GM12865 (cell line): ENCODE results near the gene TMOD3.

Experiments
- DNase-seq: peaks from one replicate; pipeline ENCODE4 v3.0.0; 2010; ENCODE audit warnings: low read depth
- H3K4me3 ChIP-seq: 2 replicates; pipeline ENCODE4 v1.5.1; 2011; ENCODE audit warnings: mild to moderate bottlenecking, low read depth, low read length, control low read depth
- TF ChIP-seq, protein P1 (sequence below): IDR thresholded peaks from 2 replicates; pipeline ENCODE4 v1.5.1; 2011; ENCODE audit warnings: low read length, control low read depth, low read depth, inconsistent platforms; ENCODE audit not compliant: insufficient read depth; ENCODE audit errors: missing control alignments

The TMOD3 gene

DNA sequence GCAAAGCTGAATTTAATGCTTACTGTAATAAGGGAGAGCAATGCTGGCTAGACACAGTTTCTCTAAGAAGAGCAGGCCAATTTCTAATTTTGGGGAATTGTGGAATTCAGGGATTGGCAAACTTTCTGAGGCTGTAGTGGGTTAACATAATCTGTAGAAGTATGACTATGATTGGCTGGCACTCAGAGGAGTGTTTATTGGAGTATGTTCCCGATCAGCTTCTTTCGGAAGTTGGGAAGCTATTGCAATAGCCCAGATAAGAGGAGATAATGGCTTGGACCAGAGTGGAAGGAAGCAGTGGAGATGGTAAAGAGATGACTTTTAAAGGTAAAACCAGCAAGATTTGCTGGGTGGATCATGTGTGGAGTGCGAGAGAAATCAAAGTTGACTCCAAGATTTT lies 19.4 kb downstream of the TMOD3 start:
- DNase-seq: no peak
- no peak overlapping the region for H3K4me3 ChIP-seq
- TF ChIP-seq, protein P1, sequence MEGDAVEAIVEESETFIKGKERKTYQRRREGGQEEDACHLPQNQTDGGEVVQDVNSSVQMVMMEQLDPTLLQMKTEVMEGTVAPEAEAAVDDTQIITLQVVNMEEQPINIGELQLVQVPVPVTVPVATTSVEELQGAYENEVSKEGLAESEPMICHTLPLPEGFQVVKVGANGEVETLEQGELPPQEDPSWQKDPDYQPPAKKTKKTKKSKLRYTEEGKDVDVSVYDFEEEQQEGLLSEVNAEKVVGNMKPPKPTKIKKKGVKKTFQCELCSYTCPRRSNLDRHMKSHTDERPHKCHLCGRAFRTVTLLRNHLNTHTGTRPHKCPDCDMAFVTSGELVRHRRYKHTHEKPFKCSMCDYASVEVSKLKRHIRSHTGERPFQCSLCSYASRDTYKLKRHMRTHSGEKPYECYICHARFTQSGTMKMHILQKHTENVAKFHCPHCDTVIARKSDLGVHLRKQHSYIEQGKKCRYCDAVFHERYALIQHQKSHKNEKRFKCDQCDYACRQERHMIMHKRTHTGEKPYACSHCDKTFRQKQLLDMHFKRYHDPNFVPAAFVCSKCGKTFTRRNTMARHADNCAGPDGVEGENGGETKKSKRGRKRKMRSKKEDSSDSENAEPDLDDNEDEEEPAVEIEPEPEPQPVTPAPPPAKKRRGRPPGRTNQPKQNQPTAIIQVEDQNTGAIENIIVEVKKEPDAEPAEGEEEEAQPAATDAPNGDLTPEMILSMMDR: no peak

DNA sequence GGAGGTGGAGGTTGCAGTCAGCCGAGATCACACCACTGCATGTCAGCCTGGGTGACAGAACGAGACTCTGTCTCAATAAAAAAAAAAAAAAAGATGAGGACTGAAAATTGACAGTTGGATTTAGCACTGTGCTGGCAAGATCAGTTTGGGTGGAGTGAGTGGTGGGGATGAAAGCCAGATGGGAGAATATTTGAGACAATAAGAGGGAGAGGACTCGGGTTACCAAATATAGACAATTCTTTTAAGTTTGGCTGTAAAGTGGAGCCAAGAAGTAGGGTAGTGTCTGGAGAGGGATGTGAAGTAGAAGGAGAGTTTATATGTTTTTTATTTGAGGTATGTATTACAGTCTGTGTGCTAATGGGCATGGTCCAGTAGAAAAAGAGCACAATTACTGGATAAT lies 20.4 kb downstream of the TMOD3 start:
- no peak overlapping the region for H3K4me3 ChIP-seq
- TF ChIP-seq, protein P1: no peak
- no peak for DNase-seq

DNA sequence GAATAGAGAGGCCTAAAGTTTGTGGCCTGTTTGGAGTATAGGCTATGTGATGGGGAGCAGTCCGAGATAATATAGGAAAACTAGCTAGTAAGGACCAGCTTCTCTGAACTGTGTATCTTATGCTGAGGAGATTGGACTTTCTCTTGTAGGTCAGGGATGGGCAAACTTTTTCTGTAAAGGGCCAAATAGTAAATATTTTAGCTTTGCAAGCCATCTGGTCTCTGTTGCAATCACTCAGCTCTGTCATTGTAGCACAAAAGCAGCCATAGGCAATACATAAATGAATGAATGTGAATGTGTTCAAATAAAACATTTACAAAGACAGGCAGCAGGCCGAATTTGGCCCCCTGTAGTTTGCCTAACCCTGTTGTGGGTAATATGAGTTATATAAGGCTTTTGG lies 24.5 kb downstream of the TMOD3 start:
- TF ChIP-seq, protein P1: no peak
- no peak overlapping the region for H3K4me3 ChIP-seq
- DNase-seq: no peak

DNA sequence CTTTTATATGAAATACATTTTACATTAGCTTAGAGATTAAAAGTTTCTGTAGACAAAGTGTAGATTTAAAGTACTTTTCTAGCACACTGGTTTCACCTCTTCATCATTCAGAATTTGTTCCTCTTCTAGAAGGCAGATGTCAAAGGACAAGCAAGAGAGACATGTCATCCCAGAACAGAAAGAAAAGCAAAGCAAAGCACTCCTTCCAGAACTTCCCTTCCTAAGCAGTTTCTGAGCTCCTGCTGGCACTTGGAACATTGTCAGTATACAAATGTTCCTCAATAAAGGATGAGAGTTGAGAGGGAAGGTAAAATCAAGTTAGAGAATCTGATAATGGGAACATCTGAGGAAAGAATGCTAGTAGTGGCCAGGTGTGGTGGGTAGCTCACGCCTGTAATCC lies 26.2 kb downstream of the TMOD3 start:
- DNase-seq: no peak
- TF ChIP-seq, protein P1: no peak
- H3K4me3 ChIP-seq: no peak overlapping the region

DNA sequence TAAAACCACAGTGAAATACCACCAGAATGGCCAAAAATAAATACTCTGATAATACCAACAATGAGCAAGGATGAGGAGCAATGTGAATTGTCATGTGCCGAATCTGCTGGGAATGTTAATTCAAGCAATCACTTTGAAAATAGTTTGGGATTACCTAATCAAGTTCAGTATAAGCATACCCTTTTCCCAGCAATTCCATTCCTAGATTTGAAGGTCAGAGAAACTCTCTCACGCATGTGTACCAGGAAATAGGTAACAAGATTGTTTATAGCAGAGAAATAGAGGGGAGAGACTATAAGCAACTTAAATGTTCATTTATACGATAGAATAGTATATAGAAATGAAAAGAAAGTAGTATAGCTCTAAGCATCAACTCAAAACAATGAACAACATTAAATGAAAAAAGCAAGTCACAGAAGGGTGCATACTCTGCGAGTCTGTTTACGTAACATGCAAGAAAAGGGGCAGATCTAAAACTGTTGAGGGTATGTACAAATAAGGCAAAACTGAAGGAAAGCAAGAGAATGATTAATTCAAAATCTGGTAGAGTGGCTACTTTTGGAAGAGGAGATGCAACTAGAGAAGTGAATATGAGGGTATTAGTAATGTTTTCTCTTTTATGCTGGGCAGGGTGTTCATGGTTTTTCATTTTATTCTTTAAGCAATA lies 27.4 kb downstream of the TMOD3 start:
- no peak for DNase-seq
- TF ChIP-seq, protein P1: no peak
- H3K4me3 ChIP-seq: no peak overlapping the region

DNA sequence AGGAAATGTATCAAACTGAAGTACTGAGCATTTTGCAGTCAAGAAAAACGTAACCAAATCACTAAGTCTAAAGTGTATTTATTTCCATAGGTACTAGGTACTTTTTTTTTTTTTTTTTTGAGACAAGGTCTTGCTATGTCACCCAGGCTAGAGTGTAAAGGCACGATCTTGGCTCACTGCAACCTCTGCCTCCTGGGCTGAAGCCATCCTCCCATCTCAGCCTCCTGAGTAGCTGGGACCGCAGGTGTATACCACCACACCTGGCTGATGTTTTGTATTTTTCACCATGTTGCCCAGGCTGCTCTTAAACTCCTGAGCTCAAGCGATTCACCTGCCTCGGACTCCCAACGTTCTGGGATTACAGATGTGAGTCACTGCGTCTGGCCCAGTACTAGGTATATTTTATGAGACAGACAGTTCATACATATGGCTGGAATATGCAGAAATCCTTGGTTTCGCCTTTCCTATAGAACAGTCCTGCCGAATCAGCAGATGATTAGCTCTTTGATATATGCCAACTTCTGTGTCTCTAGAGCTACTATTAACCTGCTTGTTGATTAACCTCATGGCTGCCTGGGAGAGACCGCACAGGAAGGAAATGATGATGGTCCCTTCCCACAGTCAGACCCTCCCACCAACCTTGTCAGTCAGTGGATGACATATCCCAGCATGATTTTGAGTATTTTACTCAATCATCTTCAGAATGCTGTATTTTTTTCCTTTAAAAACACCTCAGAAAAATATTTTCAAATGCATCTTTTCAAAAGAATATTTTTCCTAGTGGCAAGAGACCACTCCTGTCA lies 32.3 kb downstream of the TMOD3 start:
- no peak overlapping the region for H3K4me3 ChIP-seq
- DNase-seq: no peak
- TF ChIP-seq, protein P1: no peak
